BLaER1 (cell line): ENCODE data around the gene SPATA3.
"Not testable (repeated sequence)": the region's sequence is repeated elsewhere in the genome, so short reads cannot be mapped to it uniquely, and the experiment has no call there.

ENCODE experiments used
- H3K27ac ChIP-seq: shearing (Covaris generic); formaldehyde crosslinking; 2 replicates; pipeline ENCODE4 v1.8.1; 2022
- H3K27me3 ChIP-seq: shearing (Covaris generic); formaldehyde crosslinking; 2 replicates; pipeline ENCODE4 v1.8.1; 2022
- H3K36me3 ChIP-seq: shearing (Covaris generic); formaldehyde crosslinking; 2 replicates; pipeline ENCODE4 v1.8.1; 2022
- H3K4me1 ChIP-seq: shearing (Covaris generic); formaldehyde crosslinking; 2 replicates; pipeline ENCODE4 v1.8.1; 2022
- H3K4me2 ChIP-seq: shearing (Covaris generic); formaldehyde crosslinking; 2 replicates; pipeline ENCODE4 v1.8.1; 2022
- H3K4me3 ChIP-seq: shearing (Covaris generic); formaldehyde crosslinking; 2 replicates; pipeline ENCODE4 v1.8.1; 2022
- H3K9ac ChIP-seq: shearing (Covaris generic); formaldehyde crosslinking; 2 replicates; pipeline ENCODE4 v1.8.1; 2022
- H3K9me3 ChIP-seq: shearing (Covaris generic); formaldehyde crosslinking; 2 replicates; pipeline ENCODE4 v1.8.1; 2022
- H4K20me1 ChIP-seq: shearing (Covaris generic); formaldehyde crosslinking; 2 replicates; pipeline ENCODE4 v1.8.1; 2022
- Cebpa-rat ChIP-seq: shearing (Covaris generic); IDR thresholded peaks from 2 replicates; pipeline ENCODE4 v1.8.1; 2022

The SPATA3 gene

DNA sequence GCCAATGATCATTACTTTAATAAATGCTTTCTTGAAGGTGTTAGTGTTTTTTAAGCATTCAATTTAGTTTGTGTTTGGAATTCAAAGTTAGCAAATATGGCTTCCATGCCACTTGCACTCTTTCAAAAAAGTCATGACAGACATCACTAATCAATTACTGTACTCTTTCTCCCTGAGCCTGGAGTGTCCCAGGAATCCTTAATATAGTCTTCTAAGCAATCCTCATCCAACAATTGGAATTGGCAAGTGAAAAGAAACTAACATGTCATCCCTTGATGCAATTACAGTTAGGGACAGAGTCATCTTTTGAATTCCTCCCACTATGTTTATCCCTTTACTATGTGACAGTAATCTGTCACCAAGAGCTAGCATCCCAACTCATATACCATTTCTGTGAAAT lies 41.2 kb upstream of the SPATA3 start:
- Histone ChIP-seq H3K4me2 (peak overlapping the region; percentile 78), H4K20me1 (no peaks in the 10 kb centered on the region), H3K4me1 (peaks cover 32% of the 10 kb centered on the region), H3K9me3 (peaks cover 4% of the 10 kb centered on the region; the same call in 1 of the 2 replicates), H3K9ac (no peak overlapping the region), H3K27me3 (peaks cover 26% of the 10 kb centered on the region), H3K27ac (no peak overlapping the region), H3K36me3 (no peaks in the 10 kb centered on the region), H3K4me3 (no peak overlapping the region)
- no peak for TF ChIP-seq Cebpa-rat

DNA sequence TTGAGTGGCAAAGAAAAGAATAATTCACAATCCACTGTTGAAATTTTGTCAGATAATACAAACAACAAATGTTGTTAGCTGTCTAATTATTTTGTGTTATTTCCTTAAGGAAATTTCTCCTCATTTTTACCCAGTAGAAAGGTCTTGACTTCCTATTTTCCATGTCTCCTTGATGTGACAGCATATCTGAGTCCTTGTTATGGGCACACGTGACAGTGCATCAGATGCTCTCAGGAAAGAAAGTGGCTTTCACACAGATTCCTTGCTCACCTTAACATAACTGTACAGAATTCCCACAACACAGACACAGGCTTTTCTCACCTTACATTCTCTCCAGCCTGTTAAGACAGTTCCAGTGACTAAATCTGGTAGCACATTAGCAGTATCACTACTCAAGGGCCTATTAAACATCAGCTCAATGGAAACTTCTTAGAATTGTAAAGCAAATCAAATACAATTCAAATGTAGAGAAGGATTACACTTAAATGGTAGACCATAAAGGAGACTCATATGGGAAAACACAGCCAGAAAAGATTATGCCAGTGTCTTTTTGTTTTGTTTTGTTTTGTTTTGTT lies 40.7 kb upstream of the SPATA3 start:
- peak overlapping the region; percentile 78; the same call in 1 of the 2 replicates for H3K4me2 ChIP-seq
- no peak overlapping the region for H3K4me3 ChIP-seq
- peaks cover 32% of the 10 kb centered on the region for H3K4me1 ChIP-seq
- TF ChIP-seq Cebpa-rat = no peak
- no peaks in the 10 kb centered on the region for H4K20me1 ChIP-seq
- peaks cover 4% of the 10 kb centered on the region; the same call in 1 of the 2 replicates for H3K9me3 ChIP-seq
- H3K36me3 ChIP-seq = no peaks in the 10 kb centered on the region
- no peak overlapping the region for H3K27ac ChIP-seq
- no peak overlapping the region for H3K9ac ChIP-seq
- peaks cover 26% of the 10 kb centered on the region for H3K27me3 ChIP-seq

DNA sequence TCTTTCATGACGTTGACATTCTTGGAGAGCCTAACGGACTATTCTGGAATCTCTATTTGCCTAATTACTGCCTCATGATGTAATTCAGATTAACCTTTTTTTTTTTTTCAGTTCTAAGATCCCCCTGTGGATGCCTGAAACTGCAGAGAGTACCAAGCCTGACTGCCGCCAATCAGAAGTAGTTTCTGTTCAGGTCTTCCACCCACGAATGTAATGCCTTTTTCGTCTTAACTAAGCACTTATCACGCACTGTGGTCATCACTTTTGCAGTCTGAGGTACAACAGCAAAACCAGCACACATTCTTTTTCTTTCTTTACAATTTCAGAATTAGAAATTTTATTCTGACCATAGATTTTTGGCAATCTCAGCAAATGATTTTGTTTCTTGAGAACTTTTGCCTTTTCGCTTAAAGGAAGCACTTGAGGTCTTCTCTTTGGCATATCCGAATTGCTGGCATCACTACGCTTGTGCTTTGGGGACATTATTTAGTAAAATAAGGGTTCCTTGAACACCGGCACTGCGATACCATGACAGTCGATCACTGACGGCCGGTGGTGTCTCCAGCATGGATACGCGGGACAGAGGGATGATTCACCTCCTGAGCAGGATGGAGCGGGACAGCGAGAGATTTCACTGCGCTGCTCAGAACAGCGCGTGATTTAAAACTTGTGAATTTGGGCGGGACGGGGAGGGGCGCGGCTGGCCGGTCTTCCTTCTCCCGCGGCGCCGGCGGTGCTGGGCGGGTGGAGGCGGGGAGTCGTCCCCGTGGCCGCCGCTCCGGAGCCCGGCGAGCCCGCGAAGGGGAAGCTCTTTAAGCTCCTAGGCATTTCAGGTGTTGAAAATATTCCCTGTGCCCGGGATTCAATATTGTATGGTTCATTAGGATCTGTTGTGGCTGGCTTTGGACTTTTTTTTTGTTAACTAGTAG lies 38.8 kb upstream of the SPATA3 start:
- peaks cover 4% of the 10 kb centered on the region; the same call in 1 of the 2 replicates for H3K9me3 ChIP-seq
- no peak overlapping the region for H3K27ac ChIP-seq
- TF ChIP-seq Cebpa-rat = no peak
- H3K27me3 ChIP-seq = peaks cover 26% of the 10 kb centered on the region
- H3K4me1 ChIP-seq = peaks cover 29% of the 10 kb centered on the region
- no peak overlapping the region for H3K4me3 ChIP-seq
- no peaks in the 10 kb centered on the region for H3K36me3 ChIP-seq
- no peak overlapping the region for H3K4me2 ChIP-seq
- no peaks in the 10 kb centered on the region for H4K20me1 ChIP-seq
- no peak overlapping the region for H3K9ac ChIP-seq

DNA sequence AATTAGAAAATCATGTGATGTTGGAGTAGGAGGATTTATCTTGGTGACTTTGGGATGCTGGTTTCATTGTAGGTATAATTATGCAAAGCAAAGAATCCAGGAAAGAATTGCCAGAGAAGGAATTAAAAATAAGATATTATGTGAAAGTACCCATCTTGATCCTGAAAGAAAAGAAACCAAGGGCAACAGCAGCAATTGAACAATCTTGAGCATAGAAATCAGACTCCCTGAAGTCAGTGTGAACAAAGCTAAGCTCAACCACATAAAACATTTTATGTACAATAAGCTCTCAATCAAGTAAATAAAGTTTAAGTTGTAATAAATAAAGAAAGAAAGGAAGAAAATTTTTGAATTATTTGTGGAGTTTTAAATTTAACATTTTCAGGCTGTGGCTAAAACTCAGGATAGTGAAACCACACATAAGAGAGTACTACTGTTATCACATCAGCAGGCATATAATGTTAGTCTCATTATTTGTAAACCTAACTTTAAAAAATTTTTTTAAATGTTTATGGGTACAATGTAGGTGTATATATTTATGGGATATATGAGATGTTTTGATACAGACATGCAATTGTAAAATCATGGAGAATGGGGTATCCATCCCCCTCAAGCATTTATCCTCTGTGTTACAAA lies 38.0 kb upstream of the SPATA3 start:
- peaks cover 10% of the 10 kb centered on the region; the same call in 1 of the 2 replicates for H3K9me3 ChIP-seq
- no peaks in the 10 kb centered on the region for H4K20me1 ChIP-seq
- peaks cover 21% of the 10 kb centered on the region for H3K4me1 ChIP-seq
- no peaks in the 10 kb centered on the region for H3K36me3 ChIP-seq
- no peak overlapping the region for H3K9ac ChIP-seq
- peaks cover 26% of the 10 kb centered on the region for H3K27me3 ChIP-seq
- H3K27ac ChIP-seq = no peak overlapping the region
- TF ChIP-seq Cebpa-rat = no peak
- no peak overlapping the region for H3K4me2 ChIP-seq
- H3K4me3 ChIP-seq = no peak overlapping the region

DNA sequence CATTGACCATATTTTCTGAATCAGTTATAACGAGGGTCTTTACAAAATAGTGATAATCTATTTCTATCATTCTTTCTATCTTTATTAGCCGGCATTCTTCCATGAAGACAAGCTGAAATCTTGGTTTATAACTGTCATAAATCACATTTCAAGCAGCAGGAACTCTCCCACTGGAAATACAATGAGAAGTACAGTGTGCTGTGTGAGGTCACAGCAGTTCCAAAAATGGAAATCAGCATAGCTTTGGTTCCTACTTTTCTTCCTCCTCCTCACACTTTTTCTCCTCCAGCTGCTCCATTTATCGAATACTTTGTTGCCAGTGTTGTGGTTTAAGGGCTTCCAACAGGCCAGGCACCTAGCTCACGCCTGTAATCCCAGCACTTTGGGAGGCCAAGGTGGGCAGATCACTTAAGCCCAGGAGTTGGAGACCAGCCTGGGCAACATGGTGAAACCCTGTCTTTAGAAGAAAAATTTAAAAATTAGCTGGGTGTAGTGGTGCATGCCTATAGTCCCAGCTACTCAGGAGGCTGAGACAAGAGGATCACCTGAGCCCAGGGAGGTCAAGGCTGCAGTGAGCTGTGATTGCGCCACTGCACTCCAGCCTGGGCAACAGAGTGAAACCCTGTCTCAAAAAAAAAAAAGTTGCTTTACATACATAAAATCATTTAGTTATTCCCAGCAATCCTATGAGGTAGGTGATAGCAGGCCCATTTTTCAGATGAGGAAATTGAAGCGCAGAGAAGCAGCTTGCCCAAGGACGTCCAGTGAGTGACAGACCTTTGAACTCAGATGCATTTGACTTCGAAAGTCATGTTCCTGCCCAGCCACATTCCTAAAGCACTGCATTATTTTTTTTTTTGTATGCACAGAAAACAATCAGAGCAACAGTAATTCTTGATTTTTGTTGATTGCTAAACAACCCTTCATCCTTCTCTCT lies 36.8 kb upstream of the SPATA3 start:
- Histone ChIP-seq H3K27ac (no peak overlapping the region), H3K4me1 (peaks cover 9% of the 10 kb centered on the region), H3K9ac (no peak overlapping the region), H3K9me3 (peaks cover 19% of the 10 kb centered on the region), H3K4me3 (no peak overlapping the region), H3K4me2 (no peak overlapping the region), H3K36me3 (no peaks in the 10 kb centered on the region), H3K27me3 (peaks cover 26% of the 10 kb centered on the region), H4K20me1 (no peaks in the 10 kb centered on the region)
- TF ChIP-seq Cebpa-rat = no peak

DNA sequence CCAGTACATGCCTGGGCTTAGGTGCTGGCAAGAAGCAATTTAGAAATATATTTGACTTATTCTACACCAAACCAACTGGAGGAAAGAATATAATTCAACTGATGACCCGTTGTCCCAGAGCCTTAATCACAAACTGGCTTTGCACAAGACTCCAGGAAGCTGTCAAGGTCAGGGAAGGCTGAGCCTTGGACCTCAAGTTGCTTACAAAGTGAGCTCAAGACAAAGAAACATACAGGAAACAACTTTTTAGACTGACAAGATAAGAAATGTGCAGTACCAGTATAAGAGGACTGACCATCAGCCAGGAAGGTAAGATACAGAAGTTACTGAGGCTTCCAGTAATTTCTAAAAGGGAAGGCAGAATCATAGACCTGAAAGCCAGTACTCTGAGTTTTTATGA lies 35.9 kb upstream of the SPATA3 start:
- Histone ChIP-seq H3K4me3 (no peak overlapping the region), H3K9ac (no peak overlapping the region), H4K20me1 (no peaks in the 10 kb centered on the region), H3K4me1 (no peaks in the 10 kb centered on the region), H3K27ac (no peak overlapping the region), H3K4me2 (no peak overlapping the region), H3K27me3 (peaks cover 26% of the 10 kb centered on the region), H3K9me3 (peaks cover 26% of the 10 kb centered on the region), H3K36me3 (no peaks in the 10 kb centered on the region)
- TF ChIP-seq Cebpa-rat = no peak

DNA sequence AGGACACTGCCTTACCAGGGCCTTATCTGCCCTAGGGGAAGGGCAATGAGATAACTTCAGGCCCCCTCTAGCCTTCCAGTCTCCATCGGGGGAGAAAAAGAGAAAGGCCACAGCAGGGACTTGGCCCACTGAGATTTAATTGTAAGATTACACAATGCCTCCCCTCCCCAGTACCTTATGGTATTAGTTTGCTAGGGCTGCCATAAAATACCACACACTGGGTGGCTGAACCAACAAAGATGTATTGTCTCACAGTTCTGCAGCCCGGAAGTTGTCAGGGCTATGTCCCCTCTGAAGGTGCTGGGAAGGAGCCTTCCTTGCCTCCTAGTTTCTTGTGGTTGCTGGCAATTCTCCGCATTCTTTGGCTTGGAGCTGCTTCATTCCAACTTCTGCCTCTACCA lies 34.8 kb upstream of the SPATA3 start:
- Histone ChIP-seq H3K4me2 (no peak overlapping the region), H3K27me3 (peaks cover 26% of the 10 kb centered on the region), H3K4me1 (no peaks in the 10 kb centered on the region), H4K20me1 (no peaks in the 10 kb centered on the region), H3K4me3 (no peak overlapping the region), H3K9ac (no peak overlapping the region), H3K36me3 (no peaks in the 10 kb centered on the region), H3K9me3 (peaks cover 26% of the 10 kb centered on the region), H3K27ac (no peak overlapping the region)
- no peak for TF ChIP-seq Cebpa-rat

DNA sequence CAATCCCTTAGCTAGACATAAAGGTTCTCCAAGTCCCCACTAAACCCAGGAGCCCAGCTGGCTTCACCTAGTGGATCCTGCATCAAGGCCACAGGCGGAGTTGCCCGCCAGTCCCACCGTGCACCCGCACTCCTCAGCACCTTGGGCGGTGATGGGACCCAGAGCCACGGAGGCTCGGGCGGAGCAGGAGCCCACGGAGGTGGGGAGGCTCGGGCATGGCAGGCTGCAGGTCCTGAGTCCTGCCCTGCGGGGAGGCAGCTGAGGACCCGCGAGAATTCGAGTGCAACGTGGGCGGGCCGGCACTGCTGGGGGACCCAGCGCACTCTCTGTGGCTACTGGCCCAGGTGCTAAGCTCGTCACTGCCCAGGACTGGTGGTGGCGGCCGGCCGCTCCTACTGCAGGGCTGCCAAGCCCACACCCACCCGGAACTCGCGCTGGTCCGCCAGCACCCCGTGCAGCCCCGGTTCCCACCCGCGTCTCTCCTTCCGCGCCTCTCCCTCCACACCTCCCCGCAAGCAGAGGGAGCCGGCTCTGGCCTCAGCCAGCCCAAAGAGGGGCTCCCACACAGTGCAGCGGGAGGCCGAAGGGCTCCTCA lies 31.7 kb upstream of the SPATA3 start:
- no peak overlapping the region for H3K4me2 ChIP-seq
- H3K9me3 ChIP-seq = peaks cover 22% of the 10 kb centered on the region
- no peak overlapping the region for H3K27ac ChIP-seq
- TF ChIP-seq Cebpa-rat = no peak
- peaks cover 3% of the 10 kb centered on the region; the same call in 1 of the 2 replicates for H3K4me1 ChIP-seq
- H3K4me3 ChIP-seq = no peak overlapping the region
- H3K27me3 ChIP-seq = no peaks in the 10 kb centered on the region
- no peaks in the 10 kb centered on the region for H4K20me1 ChIP-seq
- H3K9ac ChIP-seq = no peak overlapping the region
- no peaks in the 10 kb centered on the region for H3K36me3 ChIP-seq

DNA sequence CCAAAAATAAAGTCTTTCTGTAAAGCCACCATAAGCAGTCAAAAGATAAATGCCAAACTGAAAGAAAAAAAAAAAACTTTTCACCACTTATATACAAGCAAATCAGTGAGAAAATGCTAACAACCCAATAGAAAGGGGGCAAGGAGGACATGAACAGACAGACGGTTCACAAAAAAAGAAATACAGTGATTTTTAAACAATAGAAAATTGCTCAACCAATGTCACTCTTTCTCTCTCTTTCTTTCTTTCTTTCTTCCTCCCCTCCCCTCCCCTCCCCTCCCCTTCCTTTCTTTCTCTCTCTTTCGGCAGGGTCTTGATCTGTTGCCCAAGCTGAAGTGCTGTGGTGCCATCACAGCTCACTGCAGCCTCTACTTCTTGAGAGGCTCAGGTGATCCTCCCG lies 28.8 kb upstream of the SPATA3 start:
- Histone ChIP-seq H4K20me1 (no peaks in the 10 kb centered on the region), H3K4me1 (peaks cover 5% of the 10 kb centered on the region; the same call in 1 of the 2 replicates), H3K4me2 (no peak overlapping the region), H3K9ac (no peak overlapping the region), H3K27me3 (no peaks in the 10 kb centered on the region), H3K27ac (no peak overlapping the region), H3K9me3 (peaks cover 22% of the 10 kb centered on the region), H3K36me3 (no peaks in the 10 kb centered on the region), H3K4me3 (no peak overlapping the region)
- TF ChIP-seq Cebpa-rat = no peak

DNA sequence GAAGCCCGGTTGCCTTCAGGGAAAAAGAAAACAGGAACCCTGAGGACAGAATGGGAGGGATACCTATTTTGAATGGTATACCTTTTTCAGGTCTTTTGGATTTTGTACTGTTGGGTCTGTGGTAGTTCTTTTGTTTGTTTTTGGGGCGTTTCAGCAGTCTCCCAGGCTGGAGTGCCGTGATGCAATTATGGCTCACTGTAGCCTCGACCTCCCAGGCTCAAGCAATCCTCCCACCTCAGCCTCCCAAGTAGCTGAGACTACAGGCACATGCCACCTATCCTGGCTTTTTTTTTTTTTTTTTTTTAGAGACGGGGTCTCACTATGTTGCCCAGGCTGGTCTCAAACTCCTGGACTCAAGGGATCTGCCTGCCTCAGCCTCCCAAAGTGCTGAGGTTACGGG lies 27.6 kb upstream of the SPATA3 start:
- not testable (repeated sequence) for H3K4me2 ChIP-seq, H4K20me1 ChIP-seq, H3K36me3 ChIP-seq, H3K27ac ChIP-seq, H3K9ac ChIP-seq, H3K4me3 ChIP-seq, H3K4me1 ChIP-seq, H3K27me3 ChIP-seq
- peaks cover 14% of the 10 kb centered on the region for H3K9me3 ChIP-seq
